ENCODE measurements around the gene MXRA8.
"Not testable (repeated sequence)": the region's sequence is repeated elsewhere in the genome, so short reads cannot be mapped to it uniquely, and the experiment has no call there.

Gene MXRA8

DNA sequence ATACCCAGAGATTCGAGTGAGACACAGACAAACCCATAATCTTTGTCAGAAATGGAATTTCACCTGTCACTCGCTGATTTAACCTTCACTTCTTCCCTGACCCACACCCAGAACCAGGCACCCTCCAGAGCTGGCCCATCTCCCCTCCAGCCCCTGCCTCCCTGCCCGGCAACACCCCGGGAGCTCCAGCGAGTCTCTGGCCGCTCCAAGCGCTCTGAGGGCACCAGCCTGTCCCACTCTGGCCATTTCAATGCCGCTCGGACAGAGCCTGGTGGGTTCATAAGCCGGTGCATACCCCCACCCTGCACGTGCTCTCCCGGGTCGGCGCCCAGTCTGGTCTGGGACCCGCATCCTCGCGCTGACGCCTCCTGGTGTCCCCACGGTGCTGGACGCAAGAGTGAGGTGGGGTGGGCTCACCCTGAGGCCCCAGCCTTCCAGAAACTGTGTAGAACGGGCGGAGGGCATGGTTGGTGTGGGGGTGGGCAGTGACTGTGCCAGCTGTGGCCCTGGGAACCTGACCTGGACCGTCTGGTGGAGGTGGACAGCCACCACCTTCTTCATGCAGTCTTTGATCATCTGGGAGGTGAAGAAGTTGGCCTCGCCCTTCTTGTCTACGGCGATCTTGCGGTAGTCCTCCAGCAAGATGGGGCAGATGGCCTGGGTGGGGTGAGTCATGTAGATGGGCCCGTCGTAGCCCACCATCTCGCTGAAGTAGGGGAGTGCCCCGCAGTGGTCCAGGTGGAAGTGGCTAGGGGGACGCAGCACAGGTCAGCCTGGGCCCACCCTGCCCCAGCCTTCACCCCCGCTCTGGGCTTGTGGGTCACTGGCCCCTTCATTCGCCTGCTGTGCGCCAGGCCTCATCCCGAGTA, 39.3 kb downstream of the MXRA8 start:
- no peak for DNase-seq

DNA sequence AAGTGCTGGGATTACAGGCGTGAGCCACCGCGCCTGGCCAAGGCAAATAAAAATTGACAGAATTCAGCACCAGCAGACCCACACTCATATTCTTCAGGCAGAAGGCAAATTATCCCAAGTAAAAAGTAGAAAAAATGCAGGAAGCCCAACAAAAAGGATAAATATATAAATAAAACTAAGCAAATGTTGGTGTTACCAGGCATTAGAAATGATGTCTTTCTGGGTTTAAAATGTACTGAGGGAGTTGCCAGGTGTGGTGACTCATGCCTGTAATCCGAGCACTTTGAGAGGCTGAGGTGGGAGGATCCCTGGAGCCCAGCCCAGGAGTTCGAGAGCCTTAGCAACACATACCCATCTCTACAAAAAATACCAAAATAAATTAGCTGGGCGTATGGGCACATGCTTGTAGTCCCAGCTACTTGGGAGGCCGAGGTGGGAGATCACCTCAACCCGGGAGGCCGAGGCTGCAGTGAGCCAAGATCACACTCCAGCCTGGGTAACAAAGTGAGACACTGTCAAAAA, 40.2 kb downstream of the MXRA8 start:
- DNase-seq = no peak

DNA sequence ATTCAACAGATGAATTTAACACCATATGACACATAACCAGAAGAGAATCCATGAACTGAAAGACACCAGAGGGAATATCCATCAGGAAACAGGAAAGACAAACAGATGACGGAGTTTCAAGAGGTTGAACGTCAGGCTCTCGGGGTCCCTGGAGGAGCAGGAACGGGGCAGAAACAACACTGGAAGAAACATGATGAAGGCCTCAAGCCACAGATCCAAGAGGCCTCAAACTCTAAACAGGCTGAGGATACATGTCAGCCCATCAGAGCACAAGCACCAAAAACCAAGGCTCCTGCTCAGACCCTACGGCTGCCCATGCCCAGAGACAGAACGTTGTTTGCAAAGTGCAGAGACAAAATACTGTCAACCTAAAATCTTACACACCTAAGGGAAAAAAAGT, 40.9 kb downstream of the MXRA8 start:
- no peak for DNase-seq

DNA sequence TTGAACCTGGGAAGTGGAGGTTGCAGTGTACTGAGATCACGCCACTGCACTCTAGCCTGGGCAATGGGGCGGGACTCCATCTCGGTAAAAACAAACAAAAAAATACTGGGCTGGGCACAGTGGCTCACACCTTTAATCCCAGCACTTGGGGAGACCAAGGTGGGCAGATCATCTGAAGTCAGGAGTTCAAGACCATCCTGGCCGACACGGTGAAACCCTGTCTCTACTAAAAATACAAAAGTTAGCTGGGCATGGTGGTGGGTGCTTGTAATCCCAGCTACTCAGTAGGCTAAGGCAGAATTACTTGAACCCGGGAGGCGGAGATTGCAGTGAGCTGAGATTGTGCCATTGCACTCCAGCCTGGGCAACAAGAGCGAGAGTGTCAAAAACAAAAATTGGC, 42.2 kb downstream of the MXRA8 start:
- DNase-seq = not testable (repeated sequence)

DNA sequence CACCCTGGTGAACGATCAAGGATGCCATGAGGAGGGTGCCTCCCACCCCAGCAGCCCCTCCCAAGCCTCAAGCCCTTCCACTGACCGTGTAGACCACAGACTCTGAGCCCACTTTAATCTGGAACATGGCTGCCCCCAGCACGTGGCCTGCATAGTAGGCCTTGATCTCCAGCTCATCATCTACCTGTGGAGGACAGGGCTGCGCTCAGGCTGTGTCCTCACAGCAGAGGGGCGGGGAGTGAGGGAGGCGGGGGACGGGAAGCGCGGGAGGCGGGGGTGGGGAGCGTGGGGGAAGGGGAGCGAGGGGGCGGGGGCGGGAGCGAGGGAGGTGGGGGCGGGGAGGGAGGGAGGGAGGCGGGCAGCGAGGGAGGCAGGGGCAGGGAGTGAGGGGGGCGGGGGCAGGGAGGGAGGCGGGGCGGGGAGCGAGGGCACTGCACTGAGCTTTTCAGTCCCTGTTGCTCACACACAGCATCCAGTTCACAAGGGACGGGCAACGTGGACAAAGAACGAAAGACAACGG, 42.9 kb downstream of the MXRA8 start:
- no peak for DNase-seq

DNA sequence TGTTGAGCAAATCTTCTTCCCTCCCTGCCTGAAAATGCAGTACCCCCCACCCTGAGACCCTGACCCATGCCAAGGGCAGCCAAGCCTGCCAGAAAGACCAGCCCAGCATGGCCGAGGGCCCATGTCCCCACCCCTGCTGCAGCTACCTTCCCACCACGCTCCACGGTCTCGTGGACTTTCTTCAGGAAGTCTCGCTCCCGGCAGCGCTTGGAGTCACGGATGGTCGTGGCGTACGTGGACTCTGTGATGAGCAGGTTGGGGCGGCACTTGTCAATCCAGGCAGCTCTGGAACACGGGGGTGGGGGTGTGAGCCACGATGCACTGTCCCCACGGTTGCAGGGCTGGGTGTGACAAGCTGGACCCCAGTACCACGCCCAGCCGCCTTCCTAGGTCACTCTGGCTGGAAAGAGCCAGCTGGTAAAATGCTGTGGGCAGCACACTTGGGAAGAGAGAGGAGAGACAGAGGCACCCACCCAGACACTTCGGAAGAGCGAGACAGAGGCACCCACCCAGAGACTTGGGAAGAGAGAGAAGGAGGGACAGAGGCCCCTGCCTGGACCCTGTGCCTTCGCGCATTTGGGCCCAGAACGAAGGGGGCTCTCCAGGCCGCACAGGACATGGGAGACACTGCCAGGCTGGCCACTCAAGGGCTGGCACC, 43.5 kb downstream of the MXRA8 start:
- DNase-seq = no peak

DNA sequence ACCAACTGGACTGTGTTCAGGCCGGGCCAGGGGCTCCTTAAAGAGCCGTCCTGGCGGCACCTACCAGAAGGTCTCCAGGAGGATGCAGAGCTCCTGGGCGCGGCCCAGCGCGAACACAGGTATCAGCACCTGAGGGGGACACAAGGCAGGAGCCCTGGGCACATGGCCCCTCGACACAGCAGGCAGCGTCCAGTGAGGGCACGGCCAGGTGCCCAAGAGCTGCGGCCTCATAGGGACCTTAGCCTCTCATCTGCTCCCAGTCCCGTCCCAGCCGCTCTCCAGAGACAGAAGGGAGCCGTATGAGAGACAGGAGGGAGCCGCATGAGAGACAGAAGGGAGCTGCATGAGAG, 44.1 kb downstream of the MXRA8 start:
- DNase-seq = no peak

DNA sequence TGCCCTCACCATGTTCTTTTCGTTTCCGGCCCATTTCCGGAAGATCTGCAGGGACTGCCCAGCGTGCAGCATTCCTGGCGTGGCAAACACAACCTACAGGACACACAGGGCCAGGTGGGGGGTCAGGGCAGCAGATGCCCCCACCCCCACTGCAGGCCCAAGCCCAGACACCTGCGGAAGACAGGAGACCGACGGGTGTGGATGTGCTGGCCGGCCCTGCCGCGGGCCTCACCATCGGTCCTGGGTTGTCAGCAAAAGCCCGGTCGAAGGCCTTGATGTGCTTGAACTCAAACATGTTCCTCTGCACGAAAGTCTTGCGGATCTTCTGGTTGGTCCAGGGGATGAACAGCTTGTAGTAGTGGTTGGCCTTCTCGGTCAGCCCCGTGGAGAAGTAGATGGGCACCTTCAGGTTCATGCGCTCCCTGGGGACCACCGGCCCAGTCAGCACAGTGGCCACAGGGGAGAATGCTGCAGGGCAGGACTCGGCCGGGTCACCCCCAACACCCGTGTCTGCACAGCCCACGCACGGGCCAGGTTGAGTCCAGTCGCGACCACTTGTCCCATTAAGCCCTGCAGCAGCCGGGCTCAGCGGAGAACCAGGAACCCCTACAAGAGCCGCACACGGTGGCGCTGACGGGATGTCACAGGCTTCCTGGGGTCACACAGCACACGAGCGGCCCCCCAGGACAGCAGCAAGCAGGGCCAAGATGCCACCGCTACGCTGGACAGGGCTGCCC, 44.7 kb downstream of the MXRA8 start:
- DNase-seq = no peak

DNA sequence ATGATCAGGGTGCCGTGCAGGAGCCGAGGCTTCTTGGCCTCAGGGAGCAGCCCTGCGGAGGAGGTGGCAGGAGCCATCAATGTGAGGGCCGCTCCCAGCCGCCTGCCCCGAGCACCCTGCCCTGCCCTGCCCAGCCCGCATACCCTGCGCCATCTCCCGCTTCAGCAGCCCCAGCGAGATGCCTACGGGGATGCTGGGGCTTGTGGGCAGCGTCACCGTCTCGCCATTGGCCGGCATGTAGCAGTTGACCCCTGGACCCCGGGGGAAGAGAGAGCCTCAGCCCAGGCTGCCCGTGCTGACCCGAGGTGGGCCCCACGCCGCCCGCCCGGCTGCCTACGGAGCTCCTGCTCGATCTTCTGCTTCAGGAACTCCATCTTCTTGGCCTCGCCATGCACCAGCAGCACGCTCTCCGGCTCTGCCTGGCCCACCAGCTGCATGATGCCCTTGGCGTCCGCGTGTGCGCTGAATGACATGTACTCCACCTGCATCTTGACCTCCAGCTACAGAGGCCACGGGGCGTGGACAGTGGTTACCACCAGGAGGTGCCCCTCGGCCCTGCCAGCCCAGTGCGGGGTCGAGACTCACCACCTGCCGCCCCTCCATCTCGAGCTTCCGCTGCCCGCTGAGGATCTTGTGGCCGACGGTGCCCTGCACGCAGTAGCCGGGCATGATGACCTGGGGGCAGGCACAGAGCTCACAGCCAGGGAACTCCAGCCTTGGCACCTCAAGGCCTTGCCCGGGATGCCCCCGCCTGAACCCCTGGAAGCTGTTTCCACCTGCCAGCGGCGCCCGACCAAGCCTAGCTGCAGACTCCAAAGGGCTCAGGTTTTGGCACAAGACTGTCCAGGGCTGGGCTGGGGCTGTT, 45.7 kb downstream of the MXRA8 start:
- DNase-seq = no peak

DNA sequence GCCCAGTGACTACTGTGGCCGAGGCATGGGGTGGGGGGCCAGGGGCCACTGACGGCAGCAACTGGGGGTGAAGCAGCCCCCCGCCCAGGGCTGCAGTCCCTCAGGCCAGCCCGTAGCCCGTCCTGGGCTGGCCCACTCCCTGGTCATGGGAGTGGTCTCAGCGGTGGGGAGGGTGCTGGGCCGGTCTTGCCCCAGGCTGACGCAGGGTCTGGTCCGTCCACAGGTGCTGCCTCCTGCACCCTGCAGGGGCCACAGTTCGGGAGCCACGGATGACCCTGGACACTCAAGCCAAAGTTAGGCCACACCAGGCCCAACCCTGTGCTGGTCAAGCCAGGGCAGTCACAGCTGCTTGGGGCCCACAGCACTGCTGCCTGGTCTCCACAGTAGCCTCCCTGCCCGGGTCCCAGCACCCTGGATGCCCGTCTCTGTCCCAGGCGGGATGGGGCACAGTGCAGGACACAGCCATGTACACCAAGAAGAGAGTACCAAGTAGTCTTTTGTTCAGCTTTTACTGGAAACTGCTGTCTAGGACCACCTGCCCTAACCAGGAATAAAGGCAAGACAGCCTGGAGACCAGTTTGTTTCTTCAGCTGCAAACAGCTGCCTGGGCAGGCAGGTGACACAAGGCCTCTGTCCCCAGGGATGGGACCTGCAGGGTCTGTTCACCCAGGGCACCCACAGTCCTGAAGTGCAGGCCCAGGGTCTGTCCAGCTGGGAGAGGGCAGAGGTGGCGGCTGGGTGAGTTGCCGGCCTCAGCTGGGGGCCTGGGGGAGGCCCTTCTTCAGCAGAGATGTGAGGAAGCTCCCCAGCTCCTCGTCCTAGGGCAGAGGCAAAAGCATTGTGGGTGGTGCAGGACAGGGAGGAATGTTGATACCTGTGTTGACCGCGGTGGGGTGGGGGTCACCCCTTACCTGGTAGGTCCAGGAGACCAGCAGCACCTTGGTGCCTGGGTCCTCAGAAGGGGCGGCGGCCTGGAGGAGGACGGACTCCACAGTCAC, 46.9 kb downstream of the MXRA8 start:
- DNase-seq = no peak

DNA sequence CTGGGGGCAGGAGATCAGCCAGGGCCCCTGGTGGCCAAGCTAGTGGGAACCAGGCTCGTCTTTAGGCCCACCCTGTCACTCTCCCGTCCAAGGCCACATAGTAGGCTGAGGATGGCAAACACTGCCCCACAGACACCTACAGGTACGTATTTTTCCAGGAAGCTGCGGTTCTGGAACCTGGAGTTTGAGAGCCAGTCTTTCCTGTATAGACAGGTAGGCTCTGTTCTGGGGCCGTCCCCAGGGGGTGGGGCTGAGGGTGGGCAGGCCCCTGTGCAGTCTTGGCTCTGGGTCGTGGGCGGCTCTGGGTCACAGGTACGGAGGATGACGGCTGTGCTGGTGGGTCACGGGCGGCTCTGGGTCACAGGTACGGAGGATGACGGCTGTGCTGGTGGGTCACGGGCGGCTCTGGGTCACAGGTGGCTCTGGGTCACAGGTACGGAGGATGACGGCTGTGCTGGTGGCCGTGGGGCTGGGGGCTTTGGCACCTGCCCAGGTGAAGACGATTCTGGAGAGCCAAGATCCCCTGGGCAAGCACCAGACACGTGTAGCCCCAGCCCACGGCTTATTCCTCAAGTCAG, 47.8 kb downstream of the MXRA8 start:
- no peak for DNase-seq

DNA sequence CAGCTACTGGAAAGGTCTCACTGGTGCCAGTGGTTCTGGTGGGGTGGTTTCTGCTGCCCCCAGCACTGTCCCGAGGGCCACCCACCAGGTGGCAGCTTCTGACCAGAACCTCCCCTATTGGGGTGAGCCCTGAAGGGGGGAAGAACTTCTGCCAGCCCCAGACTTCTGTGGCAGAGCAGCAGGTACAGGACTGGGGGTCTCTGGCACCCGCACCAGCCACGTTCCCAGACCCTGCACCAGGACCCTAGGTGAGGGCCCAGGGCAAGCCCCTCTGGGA, 48.3 kb downstream of the MXRA8 start:
- DNase-seq = no peak

DNA sequence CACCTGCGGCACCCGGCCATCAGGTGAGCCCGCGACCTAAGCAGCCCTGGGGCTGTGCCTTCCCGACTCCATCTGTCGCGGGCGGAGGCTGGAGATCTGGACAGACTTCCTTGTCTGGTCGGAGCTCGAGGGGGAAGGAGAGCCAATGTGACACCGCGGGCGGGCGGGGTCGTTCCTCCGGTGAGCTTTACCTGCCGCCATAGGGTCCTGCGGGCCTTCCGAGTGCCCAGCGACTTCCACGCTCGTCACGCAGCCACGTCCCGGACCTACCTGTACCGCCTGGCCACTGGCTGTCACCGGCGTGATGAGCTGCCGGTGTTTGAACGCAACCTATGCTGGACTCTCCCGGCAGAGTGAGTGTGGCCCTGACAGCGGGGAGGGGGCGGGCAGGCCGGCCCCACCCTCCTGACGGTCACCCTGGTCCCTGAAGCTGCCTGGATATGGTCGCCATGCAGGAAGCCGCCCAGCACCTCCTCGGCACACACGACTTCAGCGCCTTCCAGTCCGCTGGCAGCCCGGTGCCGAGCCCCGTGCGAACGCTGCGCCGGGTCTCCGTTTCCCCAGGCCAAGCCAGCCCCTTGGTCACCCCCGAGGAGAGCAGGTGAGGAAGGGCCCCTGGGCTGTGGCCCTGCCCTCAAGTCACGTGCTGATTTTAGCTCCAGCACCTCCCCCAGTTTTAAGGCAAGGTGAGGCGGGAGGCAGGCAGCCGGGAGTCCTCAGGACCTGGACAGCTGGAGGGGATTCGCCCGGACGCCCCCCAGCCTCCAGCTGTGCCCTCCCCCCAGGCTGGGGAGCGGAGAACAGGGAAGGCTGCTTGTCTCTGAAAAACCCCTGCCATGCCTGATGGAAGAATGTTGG, 48.9 kb downstream of the MXRA8 start:
- DNase-seq = no peak

DNA sequence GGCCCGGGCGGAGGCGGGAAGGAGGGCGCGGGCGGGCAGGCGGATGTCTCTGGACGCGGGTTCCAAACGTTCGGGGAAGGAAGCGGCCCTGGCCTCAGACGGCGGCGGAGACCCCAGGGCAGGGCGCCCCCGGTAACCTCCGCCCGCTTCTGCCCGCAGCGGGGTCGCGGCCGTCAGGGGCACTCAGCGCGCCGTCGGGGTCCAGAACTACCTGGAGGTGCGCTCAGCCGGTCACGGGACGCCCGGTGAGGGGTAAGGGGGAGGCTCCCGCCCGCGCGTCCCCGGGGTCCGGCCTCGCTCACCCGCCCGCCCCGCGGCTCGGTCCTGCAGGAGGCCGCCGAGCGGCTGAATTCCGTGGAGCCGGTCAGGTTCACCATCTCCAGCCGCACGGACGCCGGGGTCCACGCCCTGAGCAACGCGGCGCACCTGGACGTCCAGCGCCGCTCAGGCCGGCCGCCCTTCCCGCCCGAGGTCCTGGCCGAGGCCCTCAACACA, 49.6 kb downstream of the MXRA8 start:
- DNase-seq = no peak

DNA sequence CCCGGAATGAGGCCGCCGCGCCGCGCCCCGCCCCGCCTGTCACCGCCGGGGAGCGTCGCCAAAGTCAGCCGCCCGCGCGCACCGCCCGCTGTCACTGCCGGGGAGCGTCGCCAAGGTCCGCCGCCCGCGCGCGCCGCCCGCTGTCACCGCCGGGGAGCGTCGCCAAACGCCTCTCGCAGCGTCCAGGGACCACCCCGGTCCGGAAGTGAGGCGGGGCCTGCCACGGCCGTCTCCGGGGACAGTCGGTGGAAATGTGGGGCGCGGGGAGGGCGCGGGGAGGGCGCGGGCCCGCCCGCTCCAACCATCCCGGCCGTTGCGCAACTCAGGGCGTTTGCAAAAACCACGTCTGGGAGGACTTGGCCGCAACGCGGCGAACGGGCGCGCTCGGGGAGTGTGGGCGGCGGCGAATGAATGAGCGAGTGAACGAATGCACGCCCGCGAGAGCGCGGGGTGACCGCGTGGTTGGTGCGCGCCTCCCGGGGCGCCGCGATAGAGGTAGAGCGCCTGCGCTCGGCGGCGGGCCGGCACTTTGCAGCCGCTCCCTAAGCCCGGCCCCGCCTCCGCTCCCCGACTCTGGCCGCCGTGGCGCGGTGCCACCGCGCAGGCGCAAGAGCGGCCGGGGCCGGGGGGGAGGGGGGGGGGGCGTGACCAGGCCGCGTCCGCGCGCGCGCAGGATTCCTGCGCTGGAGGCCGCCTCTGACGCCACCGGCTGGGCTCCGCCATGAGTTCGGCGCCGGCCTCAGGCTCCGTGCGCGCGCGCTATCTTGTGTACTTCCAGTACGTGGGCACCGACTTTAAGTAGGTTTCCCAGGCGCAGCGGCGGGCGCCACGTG, 50.2 kb downstream of the MXRA8 start, which contains the start of the genes ACAP3 and PUSL1:
Gene ACAP3 (minus strand): TSS at position 8 of the 833 bp plus-strand sequence. CDS start 115 bp downstream, outside the sequence.
Gene PUSL1 (plus strand): TSS at position 675 of the 833 bp plus-strand sequence. CDS start 47 bp downstream, at position 722.
- DNase-seq = peak; percentile 91

DNA sequence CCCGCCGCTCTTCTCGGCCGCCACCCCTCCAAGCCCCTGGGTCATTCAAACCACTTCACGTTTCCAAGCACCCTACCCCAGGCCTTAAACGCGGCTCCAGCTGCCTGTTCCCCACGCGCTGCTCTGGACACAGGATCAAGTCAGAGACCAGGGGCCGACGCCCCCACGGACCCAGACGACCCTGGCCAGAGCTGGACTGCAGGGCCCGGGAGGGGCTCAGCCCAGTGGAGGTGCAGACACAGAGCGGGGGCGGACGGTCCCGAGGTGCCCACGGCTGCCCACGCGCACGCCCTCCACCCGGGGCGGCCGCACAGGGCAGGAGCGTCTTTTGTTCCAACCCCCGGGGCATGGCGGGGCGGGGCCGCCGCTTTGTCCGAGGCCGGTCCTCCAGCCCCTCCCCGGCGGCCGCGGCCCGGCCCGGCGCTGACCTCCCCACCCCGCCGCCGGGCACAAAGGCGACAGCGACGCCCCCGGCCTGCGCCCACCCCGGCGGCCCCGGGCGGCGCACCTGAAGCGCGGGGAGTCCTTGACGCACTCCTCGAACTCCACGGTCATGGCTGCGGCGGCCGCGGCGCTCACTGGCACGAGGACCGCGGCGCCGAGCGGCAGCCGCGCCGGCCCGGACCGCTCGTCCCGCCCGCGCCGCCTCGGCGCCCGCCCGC, 51.0 kb downstream of the MXRA8 start:
- no peak for DNase-seq

DNA sequence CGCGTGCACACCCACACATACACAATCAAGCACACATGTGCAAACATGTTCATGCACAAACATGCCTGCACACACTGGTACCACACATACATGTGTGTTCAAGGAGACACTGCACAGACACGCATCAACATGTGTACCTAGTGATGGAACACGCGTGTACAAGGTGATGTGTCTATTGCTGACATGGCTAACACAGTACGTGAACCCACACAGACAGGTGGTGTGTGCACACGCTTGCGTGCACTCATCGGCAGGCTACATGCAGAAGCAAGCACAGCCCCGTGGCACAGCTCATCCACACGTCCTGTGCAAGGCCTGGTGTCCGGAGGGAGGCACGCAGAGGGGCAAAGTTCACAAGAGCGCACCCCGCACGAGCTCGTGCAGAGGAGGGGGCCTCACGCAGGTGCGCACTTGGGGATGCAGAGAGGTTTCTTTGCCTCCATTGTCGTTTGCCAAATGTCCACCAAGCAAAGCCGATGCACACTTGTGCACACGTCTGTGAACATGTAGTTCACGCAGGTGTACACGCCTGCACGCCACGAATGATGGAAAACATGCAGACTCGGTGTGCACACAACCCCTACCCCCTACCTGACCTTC, 51.6 kb downstream of the MXRA8 start:
- no peak for DNase-seq

Measured in CD4-positive, alpha-beta T cell treated with Interleukin-21 for 1 hour (primary cell).